Measurements from ENCODE around the gene TWIST2. TPM values are rescaled to one million over a fixed set of nuclear protein-coding genes. Genes with fewer than 3 reads are reported as not detected.

The TWIST2 gene
- total RNA-seq, 2 experiments from 2014 or later: not detected

GRCh38 chr2:238855891-238856580, 8.2 kb downstream of the TWIST2 start:
- Mint-ChIP-seq H3K27ac (no peak overlapping the region), H3K27me3 (peaks cover 24% of the 10 kb centered on the region), H3K4me1 (no peaks in the 10 kb centered on the region), H3K9me3 (no peaks in the 10 kb centered on the region), H3K4me3 (no peak overlapping the region), H3K36me3 (no peaks in the 10 kb centered on the region)
- no peak for ATAC-seq (ENCODE audit: low read depth)
- no peak for DNase-seq
- POLR2A ChIA-PET: no interaction called here

GRCh38 chr2:238856713-238857567, 9.1 kb downstream of the TWIST2 start:
- POLR2A ChIA-PET: no interaction called here
- H3K36me3 Mint-ChIP-seq: no peaks in the 10 kb centered on the region
- no peaks in the 10 kb centered on the region for H3K4me1 Mint-ChIP-seq
- H3K9me3 Mint-ChIP-seq: no peaks in the 10 kb centered on the region
- DNase-seq (no peak), ATAC-seq (ENCODE audit: low read depth) (no peak)
- peaks cover 17% of the 10 kb centered on the region for H3K27me3 Mint-ChIP-seq
- H3K4me3 Mint-ChIP-seq: no peak overlapping the region
- H3K27ac Mint-ChIP-seq: no peak overlapping the region

- POLR2A ChIA-PET: no interaction called here
- no peaks in the 10 kb centered on the region for H3K36me3 Mint-ChIP-seq
These were observed 10.1 kb downstream of the TWIST2 start for GRCh38 chr2:238857959-238858358.

GRCh38 chr2:238859636-238860347, 11.9 kb downstream of the TWIST2 start:
- POLR2A ChIA-PET: no interaction called here
- DNase-seq: no peak
- no peaks in the 10 kb centered on the region for H3K4me1 Mint-ChIP-seq
- H3K9me3 Mint-ChIP-seq: no peaks in the 10 kb centered on the region
- no peaks in the 10 kb centered on the region for H3K36me3 Mint-ChIP-seq
- ATAC-seq (ENCODE audit: low read depth): no peak
- peaks cover 3% of the 10 kb centered on the region for H3K27me3 Mint-ChIP-seq
- no peak overlapping the region for H3K27ac Mint-ChIP-seq
- no peak overlapping the region for H3K4me3 Mint-ChIP-seq

More at GRCh38 chr2:238857959-238858358, 10.1 kb downstream of the TWIST2 start:
- H3K4me1 Mint-ChIP-seq: no peaks in the 10 kb centered on the region
- H3K27ac Mint-ChIP-seq: no peak overlapping the region
- no peak overlapping the region for H3K4me3 Mint-ChIP-seq
- ATAC-seq (ENCODE audit: low read depth) (no peak), DNase-seq (no peak)
- H3K9me3 Mint-ChIP-seq: no peaks in the 10 kb centered on the region
- H3K27me3 Mint-ChIP-seq: peaks cover 10% of the 10 kb centered on the region

GRCh38 chr2:238861013-238861730, 13.3 kb downstream of the TWIST2 start:
- Mint-ChIP-seq H3K27ac (no peak overlapping the region), H3K27me3 (peaks cover 2% of the 10 kb centered on the region), H3K36me3 (no peaks in the 10 kb centered on the region), H3K4me3 (no peak overlapping the region), H3K4me1 (no peaks in the 10 kb centered on the region), H3K9me3 (no peaks in the 10 kb centered on the region)
- DNase-seq: no peak
- no peak for ATAC-seq (ENCODE audit: low read depth)
- POLR2A ChIA-PET: no interaction called here

GRCh38 chr2:238861766-238862315, 14.0 kb downstream of the TWIST2 start:
- Mint-ChIP-seq H3K36me3 (no peaks in the 10 kb centered on the region), H3K9me3 (no peaks in the 10 kb centered on the region), H3K4me1 (no peaks in the 10 kb centered on the region), H3K27me3 (peaks cover 2% of the 10 kb centered on the region), H3K4me3 (no peak overlapping the region), H3K27ac (no peak overlapping the region)
- DNase-seq (no peak), ATAC-seq (ENCODE audit: low read depth) (no peak)
- POLR2A ChIA-PET: no interaction called here

- Mint-ChIP-seq H3K4me1 (no peaks in the 10 kb centered on the region), H3K4me3 (no peak overlapping the region), H3K36me3 (no peaks in the 10 kb centered on the region), H3K27ac (no peak overlapping the region), H3K27me3 (peaks cover 5% of the 10 kb centered on the region), H3K9me3 (no peaks in the 10 kb centered on the region)
- no peak for DNase-seq
- POLR2A ChIA-PET: no interaction called here
- no peak for ATAC-seq (ENCODE audit: low read depth)
These were observed 14.8 kb downstream of the TWIST2 start for GRCh38 chr2:238862701-238863100.

- Mint-ChIP-seq H3K9me3 (no peaks in the 10 kb centered on the region), H3K36me3 (no peaks in the 10 kb centered on the region), H3K27ac (no peak overlapping the region), H3K4me3 (no peak overlapping the region), H3K27me3 (peaks cover 6% of the 10 kb centered on the region), H3K4me1 (no peaks in the 10 kb centered on the region)
- POLR2A ChIA-PET: no interaction called here
- DNase-seq (no peak), ATAC-seq (ENCODE audit: low read depth) (no peak)
These were observed 15.3 kb downstream of the TWIST2 start for GRCh38 chr2:238863231-238863630.

GRCh38 chr2:238863749-238864206, 15.9 kb downstream of the TWIST2 start:
- Mint-ChIP-seq H3K4me3 (no peak overlapping the region), H3K27ac (no peak overlapping the region), H3K27me3 (peaks cover 6% of the 10 kb centered on the region), H3K9me3 (no peaks in the 10 kb centered on the region), H3K4me1 (no peaks in the 10 kb centered on the region), H3K36me3 (no peaks in the 10 kb centered on the region)
- POLR2A ChIA-PET: no interaction called here
- DNase-seq: no peak
- no peak for ATAC-seq (ENCODE audit: low read depth)

GRCh38 chr2:238864207-238865014, 16.5 kb downstream of the TWIST2 start:
- H3K27me3 Mint-ChIP-seq: peaks cover 6% of the 10 kb centered on the region
- H3K36me3 Mint-ChIP-seq: no peaks in the 10 kb centered on the region
- H3K4me3 Mint-ChIP-seq: no peak overlapping the region
- DNase-seq: no peak
- no peaks in the 10 kb centered on the region for H3K4me1 Mint-ChIP-seq
- H3K9me3 Mint-ChIP-seq: no peaks in the 10 kb centered on the region
- no peak overlapping the region for H3K27ac Mint-ChIP-seq
- no peak for ATAC-seq (ENCODE audit: low read depth)
- POLR2A ChIA-PET: no interaction called here

- POLR2A ChIA-PET: no interaction called here
- Mint-ChIP-seq H3K9me3 (peaks cover 2% of the 10 kb centered on the region), H3K4me3 (no peak overlapping the region), H3K27ac (no peak overlapping the region), H3K4me1 (no peaks in the 10 kb centered on the region), H3K36me3 (no peaks in the 10 kb centered on the region), H3K27me3 (peaks cover 6% of the 10 kb centered on the region)
- no peak for DNase-seq
- no peak for ATAC-seq (ENCODE audit: low read depth)
These were observed 17.3 kb downstream of the TWIST2 start for GRCh38 chr2:238865015-238865719.
